Activated naive CD4-positive, alpha-beta T cell (primary cell): ENCODE data around the gene ISM1.

Experiments used
- DNase-seq, 4 experiments: peaks; one replicate each; lab custom pipeline; 2025; lab: John Stamatoyannopoulos, UW

The ISM1 gene

GRCh38 chr20:13283869-13284829 is 63.1 kb downstream of the ISM1 start:
- no peak for DNase-seq

GRCh38 chr20:13284830-13285229 is 63.8 kb downstream of the ISM1 start:
- DNase-seq: no peak

GRCh38 chr20:13285408-13285807 is 64.3 kb downstream of the ISM1 start:
- no peak for DNase-seq

GRCh38 chr20:13286052-13286451 is 65.0 kb downstream of the ISM1 start:
- DNase-seq: no peak

- DNase-seq: no peak
Observed at GRCh38 chr20:13286607-13287006, 65.5 kb downstream of the ISM1 start.

GRCh38 chr20:13288357-13288756 is 67.3 kb downstream of the ISM1 start:
- no peak for DNase-seq

- DNase-seq: no peak
Observed at GRCh38 chr20:13289031-13289430, 68.0 kb downstream of the ISM1 start.

- no peak for DNase-seq
Observed at GRCh38 chr20:13290724-13291123, 69.7 kb downstream of the ISM1 start.

- no peak for DNase-seq
Observed at GRCh38 chr20:13291157-13291556, 70.1 kb downstream of the ISM1 start.

GRCh38 chr20:13292201-13292885 is 71.3 kb downstream of the ISM1 start:
- no peak for DNase-seq

GRCh38 chr20:13294522-13294921 is 73.4 kb downstream of the ISM1 start:
- no peak for DNase-seq

GRCh38 chr20:13295637-13296036 is 74.6 kb downstream of the ISM1 start:
- DNase-seq: no peak

- no peak for DNase-seq
Observed at GRCh38 chr20:13296070-13296469, 75.0 kb downstream of the ISM1 start.

- no peak for DNase-seq
Observed at GRCh38 chr20:13297147-13297899, 76.2 kb downstream of the ISM1 start.

- no peak for DNase-seq
Observed at GRCh38 chr20:13298692-13299373, 77.8 kb downstream of the ISM1 start.

GRCh38 chr20:13299401-13299800 is 78.3 kb downstream of the ISM1 start:
- no peak for DNase-seq

- DNase-seq: no peak
Observed at GRCh38 chr20:13301596-13301995, 80.5 kb downstream of the ISM1 start.

- DNase-seq: peak in 2 of 4 experiments; percentile 2 to 22
Observed at GRCh38 chr20:13302647-13303450, 81.8 kb downstream of the ISM1 start.

- DNase-seq: no peak
Observed at GRCh38 chr20:13305284-13305683, 84.2 kb downstream of the ISM1 start.

- no peak for DNase-seq
Observed at GRCh38 chr20:13307562-13308163, 86.6 kb downstream of the ISM1 start.

GRCh38 chr20:13312300-13312699 is 91.2 kb downstream of the ISM1 start:
- DNase-seq: no peak
